NK-92 (cell line): ENCODE measurements around the gene MAMLD1.

Experiments
- DNase-seq: peaks from one replicate; lab custom pipeline; 2025; ENCODE audit not compliant: unreplicated experiment; lab: John Stamatoyannopoulos, UW

Gene MAMLD1

DNA sequence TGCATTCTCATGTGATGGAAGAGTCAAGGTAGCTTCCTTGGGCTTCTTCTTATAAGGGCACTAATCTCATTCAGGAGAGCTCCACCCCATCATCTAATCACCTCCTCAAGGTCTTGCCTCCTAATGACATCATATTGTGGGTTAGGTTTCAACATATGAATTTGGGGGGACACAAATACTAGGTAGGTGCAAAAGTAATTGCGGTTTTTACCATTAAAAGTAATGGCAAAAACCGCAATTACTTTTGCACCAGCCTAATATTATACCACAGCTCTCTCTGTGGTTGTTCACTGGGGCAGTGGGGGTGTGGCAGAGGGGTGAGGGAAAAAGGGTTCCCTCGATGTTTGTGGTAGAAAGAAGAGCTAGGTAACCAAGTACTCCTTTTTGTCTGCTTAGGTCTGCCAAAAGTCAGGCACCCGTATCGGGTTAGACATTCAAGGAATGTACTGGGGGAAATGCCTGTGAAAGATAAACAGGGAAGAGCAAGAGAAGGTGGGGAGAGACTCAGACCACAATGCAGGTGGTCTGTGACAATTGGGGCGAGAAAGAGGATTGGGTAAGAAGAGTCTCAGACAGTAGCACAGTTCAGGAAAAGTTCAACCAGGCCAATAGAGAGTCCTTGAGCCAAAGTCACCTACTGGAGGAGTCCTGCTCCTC, 126.4 kb downstream of the MAMLD1 start:
- no peak for DNase-seq

DNA sequence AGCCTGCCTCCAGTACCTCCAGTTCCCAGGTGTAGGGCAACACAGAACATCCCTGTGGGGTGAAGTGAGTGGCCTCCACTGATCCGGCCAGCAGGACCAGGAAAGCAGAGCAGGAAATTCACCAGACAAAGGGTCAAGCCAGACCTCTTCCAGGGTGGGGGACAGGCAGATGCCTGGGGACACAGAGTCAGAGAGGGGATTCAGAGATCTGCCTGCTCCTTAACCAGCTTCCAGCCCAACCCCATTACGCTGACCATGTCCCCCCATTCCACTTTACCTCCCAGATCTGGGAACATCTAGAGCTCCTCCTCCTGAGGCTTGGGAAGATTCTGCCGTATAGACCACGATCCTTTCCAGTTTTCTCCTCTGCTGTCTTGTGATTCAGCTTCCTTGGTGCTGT, 132.4 kb downstream of the MAMLD1 start:
- DNase-seq = no peak

DNA sequence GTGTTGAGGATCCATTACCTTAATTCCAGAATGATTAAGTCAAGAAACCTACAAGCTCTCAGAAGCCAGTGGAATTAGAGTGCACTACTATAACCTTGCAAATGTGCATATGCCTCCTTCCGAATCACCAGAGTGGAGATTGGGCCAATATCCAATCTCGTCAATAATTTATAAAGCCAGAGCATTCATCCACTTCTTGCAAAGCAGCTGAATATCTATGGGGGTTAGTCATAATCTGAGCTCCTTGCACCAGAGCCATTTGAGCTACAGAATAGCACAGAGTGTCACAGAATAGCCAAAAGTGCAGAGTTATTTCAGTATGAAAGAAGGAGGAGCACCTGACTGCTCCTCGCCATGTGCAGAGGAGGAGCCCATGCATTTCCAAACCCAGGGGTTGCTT, 136.1 kb downstream of the MAMLD1 start:
- DNase-seq = no peak

DNA sequence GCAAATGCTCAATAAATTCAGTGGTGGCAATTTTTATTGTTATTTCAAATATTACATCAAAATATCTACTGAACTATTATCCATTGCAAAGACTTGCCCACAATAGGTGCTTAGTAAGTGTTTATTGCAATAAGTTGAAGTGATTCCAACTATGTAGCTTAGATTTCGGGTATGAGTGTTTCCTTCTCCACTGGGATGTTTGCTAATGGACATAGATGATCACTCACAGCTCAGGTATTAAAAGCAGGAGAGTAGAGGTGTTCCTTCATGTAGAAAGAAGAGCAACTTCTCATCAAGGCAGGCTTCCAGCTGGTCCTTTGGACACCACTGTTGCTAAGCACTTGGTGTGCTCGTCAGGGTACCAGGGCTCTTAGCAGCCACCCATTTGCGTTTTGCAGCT, 139.0 kb downstream of the MAMLD1 start:
- DNase-seq = no peak

DNA sequence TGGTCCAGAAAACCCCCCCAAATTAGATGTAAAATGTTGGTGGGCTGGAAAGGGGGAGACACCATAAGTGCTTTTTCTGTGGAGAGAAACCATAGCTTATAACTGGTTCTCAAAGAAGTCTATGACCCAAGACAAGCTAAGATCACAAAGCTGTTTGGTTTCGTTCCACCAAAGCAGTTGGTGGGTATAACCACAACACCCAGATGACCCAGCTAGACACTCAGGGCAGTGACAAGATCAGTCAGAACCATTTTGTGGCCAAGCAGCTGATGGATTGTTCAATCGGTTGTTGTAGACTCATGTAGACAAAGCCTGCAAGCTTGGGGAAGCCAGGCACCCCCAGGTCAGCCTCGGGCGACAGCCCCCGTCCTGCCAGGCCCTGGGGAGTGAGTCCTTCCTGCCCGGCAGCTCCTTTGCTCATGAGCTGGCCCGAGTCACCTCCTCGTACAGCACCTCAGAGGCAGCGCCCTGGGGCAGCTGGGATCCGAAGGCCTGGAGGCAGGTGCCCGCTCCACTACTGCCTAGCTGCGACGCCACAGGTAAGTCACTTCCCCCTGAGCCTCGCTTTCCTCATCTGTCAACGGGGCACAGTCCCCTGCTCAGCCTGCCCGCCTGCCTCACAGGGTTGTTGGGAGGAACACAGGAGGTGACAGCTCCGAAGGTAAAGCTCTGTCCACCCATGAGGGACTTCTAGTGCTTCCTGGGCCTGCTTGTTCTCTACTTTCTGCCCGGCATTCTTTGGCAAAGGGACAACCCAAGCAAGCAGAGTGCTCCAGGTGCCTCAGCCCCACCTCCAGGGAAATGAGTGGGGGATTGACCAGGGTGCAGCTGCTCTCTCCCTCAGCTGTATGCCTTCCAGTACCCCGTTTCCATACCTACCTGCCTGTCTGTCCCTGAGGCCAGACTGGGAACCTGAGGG, 140.1 kb downstream of the MAMLD1 start:
- no peak for DNase-seq

DNA sequence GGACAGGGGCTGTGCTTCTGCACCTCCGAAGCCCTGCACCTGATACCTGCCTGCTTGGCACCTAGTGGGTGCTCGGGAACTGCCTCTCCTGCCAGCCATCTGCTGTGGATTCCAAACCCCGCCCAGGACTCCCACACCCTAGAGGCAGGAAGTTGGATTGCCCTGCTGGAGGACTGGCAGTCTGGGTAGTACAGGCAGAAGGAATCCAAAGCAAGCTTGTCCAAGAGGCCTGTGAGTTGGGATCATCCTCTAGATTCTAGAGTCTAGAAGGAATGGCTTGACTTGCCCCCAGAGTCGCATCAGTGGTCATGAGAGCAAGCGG, 140.7 kb downstream of the MAMLD1 start:
- no peak for DNase-seq

DNA sequence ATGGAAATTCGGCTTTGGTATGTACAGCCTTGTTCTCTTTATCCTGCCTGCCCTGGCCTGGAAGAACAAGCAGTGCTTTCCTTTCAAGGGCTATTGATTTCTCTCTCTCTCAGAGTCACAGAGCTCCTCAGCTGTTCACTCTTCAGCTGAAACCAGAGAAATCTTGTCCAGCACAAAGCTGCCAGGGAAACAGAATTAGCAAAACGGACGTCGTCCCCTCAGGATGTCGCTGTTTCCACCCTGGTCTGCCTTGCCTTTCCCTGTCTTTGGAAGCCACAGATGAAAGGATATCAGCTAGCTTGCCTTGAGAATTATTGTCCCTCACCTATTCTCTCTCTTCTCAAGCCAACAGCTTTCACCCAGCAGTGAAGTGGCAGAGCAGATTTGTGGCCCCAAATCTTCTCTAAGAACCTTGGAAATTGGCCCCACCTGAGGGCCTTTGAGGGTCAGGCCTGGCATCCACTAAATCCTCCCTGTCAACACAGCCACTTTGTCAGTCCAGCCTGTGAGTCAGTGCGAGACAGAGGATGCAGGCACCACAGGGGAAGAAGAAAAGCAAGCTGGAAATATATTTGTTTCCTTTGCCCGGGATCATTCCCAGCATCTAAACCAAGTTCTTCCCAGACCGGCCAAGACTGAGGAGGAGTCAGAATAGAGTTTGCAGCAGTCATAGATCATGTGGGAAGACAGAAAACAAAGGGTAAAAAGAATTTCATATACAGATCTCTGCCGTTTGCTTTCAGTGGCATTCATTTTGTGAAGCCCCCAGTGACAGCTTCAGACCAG, 141.5 kb downstream of the MAMLD1 start:
- DNase-seq = no peak

DNA sequence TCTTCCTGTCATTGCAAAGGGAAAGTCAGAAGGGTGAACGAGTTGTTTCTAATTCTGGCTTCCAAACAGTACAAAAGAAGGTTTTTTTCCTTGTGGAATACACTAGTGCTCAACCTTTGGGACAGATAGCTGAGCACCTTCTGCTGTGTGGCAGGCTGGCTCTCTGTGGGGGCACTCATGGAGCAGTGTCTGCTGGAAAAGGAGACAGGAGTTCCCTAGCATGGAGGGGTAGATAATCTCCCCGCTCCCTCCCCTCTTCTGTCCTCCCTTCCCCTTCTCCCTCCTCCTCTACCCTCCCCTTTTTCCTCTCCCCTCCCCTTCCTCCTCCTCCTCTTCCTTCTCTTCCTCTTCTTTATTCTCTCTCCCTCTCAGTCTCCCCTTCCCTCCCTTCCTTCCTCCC, 142.9 kb downstream of the MAMLD1 start:
- no peak for DNase-seq

DNA sequence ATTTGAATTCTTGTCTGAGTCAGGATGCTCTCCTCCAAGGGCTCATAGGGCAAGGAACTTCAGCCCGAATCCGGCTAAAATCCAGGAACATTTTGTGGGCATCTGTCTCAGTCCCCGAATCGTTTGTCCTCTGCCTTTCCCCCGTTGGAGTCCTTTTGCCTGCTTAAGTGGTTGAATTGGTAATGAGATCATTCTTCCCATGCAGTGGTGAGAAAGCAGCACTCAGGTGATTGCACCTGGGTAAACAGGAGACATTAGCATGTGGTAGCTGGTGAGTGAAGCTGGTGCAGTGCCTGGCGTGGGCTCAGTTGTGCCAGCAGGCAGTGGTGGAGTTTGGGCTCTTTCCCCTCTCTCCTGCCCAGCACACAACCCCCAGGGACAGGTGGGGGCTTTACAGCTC, 143.4 kb downstream of the MAMLD1 start:
- no peak for DNase-seq

DNA sequence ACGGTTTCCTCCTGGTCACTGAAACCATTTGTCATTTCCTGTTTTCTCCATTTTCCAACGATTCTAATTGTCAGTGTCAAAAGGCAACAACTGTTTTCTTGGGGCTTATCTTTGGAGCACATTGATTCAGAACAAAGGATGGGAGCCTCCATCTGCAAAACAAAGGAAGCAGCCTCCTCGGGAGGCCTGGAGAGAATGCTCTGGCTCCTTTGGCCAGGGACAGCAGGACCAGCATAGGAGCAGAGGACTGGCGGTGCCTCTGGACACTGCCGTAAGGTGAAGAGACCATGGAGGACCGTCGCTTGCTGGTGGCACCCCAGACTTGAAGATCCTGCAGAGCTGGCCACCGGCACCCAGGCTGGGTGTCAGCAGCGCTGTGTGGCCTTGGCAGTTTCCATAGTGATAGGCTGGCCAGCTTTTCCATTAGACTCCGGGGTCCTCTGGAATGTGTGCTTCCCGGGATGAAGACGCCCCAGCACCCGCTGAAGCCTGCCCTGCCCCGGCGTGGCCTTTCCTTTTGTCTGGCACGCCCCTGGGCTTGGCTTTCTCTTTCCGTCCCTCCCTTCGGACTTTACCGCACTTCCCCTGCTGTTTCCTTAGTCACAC, 144.2 kb downstream of the MAMLD1 start:
- no peak for DNase-seq

DNA sequence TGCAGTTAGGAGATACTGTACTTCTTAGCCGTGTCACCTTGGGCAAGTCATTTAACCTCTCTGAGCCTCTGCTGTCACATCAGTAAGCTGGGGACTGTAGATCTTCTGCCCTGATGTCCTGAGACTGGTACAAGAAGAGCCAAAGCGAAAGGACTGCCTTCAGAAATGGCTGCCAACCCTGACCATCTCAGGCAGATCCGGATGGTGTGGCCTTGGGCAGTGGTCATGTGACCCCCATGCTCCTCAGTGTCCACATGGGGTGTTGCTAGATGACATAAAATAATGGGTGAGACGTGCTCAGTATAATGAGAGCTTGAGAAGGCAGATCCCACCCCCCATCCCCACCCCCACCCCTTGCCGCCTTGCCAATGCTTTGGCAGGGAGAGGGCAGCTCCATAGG, 144.9 kb downstream of the MAMLD1 start:
- DNase-seq = no peak

DNA sequence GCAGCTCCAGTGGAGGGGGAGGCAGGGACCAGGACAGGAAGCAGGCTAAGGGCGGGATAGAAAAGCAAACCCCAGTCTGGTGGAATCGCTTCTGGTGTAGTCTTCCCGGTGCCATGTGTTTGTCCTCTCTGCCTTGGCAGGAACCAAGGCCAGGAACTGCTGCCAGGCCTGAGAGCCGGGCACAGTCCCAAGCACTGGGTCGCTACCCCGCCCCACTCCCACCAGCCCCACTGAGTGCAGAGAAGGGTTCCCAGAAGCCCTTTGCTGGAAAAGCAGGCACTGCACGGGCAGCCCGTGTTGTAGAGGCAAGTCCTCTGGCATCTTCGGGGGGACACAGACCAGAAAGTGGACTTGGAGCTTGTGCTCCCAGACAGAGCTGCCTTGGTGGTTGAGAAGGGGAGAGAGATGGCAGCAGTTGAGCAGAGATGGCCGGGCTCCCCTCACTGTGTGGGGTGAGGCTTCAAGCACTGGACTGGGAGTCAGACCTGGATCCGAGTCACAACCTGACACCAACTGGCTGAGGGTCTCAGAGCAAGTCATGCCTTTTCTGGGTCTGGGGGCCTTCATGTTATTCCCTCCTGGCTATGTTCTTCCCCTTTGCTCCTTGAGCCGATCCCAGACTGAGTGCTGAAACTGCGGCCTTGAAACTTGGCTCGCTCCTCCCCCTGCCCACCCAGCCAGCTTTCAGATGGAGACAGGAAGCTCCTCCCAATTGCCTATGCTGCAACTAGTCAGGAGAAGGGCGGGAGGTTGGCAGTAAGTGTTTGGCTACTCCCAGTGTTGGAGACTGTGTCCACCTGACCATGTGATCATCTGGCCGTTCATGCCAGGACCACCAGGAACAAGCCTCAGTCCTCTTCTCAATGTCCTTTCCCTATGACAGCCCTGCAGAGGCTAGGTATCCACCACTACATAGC, 145.6 kb downstream of the MAMLD1 start:
- no peak for DNase-seq

DNA sequence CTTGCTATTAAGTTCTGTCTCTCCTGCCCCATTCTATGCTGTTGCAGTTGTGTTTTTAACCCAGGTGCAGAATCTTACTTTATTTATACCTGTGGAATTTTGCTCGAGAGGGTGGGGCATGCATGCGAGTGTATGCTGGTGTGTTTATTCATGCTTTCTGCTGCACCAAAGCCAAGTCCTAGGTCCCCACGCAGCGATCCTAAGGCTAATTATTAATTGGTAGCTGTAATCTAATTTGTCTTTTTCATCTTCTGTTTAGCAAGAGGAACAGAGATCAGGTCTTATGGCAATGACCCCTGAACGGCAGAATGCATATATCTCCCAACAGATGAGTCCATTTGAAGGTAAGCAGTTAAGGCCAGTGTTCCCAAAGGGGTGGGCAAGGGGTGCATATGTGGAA, 146.6 kb downstream of the MAMLD1 start:
- no peak for DNase-seq

DNA sequence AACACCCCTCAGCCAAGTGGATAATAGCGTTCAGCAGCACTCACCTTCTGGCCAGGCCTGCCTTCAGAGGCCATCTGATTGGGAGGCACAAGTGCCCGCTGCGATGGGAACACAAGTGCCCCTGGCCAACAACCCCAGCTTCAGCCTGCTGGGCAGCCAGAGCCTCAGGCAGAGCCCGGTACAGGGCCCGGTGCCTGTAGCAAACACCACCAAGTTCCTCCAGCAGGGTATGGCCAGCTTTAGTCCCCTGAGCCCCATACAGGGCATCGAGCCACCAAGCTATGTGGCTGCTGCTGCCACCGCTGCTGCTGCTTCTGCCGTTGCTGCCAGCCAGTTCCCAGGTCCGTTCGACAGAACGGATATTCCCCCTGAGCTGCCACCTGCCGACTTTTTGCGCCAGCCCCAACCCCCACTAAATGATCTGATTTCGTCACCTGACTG, 149.4 kb downstream of the MAMLD1 start:
- DNase-seq = no peak

DNA sequence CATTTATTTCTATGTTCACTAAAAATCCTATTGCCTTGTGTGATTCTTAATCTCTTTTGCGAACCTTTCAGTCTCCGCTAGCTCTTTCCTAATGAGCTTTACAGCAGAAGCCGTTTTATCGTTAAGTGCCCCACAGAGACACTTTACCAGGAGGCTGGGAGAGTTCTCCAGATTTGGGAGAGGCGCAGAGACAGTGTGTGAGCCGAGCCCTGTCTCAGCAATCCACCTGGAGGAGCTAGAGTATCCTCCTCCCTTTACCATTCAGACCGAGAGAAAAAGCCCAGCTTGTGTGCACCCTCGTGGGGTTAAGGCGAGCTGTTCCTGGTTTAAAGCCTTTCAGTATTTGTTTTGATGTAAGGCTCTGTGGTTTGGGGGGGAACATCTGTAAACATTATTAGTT, 150.4 kb downstream of the MAMLD1 start:
- DNase-seq = no peak

DNA sequence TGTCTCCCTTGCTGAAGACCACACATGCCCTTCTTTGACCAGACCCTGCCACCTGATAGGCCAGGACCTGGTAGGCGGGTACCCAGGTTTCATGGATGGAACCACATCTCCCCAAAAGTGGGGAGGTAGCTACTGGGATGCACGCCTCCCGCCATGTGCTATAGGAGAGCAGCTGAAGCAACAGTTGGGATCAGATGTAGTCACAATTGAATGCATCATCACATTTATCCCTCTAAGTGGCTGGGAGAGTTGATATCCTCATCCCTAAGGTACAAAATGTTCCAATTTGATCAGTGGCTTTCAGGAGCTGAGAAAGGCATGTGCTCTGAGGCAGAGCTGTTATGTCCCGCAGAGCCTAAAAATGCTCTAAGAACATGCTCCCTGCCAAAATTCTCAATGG, 151.3 kb downstream of the MAMLD1 start:
- DNase-seq = no peak

DNA sequence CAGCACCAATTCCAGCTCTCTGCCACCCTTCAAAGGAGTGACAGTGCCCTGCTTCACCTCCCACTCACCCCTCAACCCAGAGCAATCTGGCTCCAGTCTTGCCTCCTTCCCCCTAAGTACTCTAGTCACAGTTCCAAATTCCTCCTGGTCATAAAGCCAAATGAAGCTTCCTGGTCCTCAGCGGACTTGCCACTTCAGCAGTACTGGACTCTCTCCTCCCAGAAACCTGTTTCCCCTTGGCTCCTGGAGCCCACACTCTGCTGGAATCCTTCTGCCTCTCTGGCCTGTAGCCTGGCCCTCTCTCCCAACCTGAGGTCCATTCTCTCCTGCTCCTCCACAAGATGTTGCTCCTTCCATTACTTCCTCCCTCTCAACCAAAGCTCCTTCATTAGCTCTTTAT, 152.7 kb downstream of the MAMLD1 start:
- DNase-seq = no peak

DNA sequence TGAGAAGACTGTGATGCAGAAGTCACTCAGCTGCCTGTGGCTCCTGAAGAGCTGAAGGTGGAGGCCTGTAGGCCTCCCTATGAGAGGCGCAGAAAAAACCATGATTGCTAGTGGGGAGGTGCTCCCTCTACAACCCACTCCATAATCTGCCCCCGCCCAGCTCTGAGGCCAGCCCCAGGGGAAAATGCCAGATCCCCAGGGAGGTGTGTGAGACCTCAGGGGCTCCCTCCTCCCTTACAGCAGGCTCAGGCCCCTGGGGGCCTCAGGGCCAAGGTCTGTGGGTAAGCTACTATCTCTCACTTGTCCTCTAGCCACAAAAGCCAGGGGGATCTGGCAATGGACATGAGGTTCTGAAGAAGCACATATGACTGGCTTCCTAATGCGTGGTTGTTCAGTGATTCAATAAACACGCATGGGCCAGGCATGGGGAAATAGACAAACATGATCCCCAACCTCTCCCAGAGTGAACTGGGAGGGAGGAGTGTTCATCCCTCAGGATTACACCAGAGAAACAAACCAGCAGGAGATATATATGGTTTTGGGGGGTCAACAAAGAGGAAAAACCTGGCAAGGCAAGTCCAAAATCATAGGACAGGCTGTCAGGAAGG, 154.3 kb downstream of the MAMLD1 start:
- DNase-seq = no peak

DNA sequence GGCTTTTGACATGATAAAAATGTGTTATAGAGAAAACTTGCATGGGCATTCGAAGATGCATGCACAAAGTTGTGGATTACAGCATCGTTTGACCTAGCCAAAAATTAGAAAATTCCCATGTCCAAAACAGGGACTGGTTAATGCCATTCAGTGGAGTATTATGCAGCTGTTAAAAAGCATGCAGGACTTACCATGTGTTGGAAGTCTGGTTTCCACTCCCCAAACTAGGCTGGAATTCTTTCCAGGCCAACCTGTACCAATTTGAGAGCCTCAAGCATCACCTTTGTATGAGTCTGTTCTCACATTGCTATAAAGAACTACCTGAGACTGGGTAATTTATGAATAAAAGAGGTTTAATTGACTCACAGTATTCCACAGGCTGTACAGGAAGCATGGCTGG, 159.4 kb downstream of the MAMLD1 start:
- no peak for DNase-seq
